Endothelial cell of umbilical vein (primary cell): ENCODE data around the gene SC5D. TPM values are rescaled to one million over a fixed set of nuclear protein-coding genes. Genes with fewer than 3 reads are reported as not detected.

ENCODE experiments used
- BruUV-seq: library from RNA; stranded (reverse); fragments of 400-500 nt; replicated peaks from 2 replicates; lab custom pipeline; 2021; lab: Mats Ljungman, UMichigan
- CTCF ChIA-PET: fragments of 300-600, 350-600 bp; sonication (Branson Sonifier 250); formaldehyde crosslinking; loops from one replicate; lab custom pipeline; 2021; ENCODE audit warnings: antibody characterized with exemption, inconsistent platforms; lab: Charles Lee
- POLR2A ChIA-PET: fragments of 300-600, 350-600 bp; sonication (Branson Sonifier 250); formaldehyde crosslinking; loops from one replicate; lab custom pipeline; 2021; ENCODE audit warnings: antibody characterized with exemption, inconsistent platforms; lab: Charles Lee
- DNase-seq: peaks from one replicate; pipeline ENCODE4 v3.0.0-alpha.2; 2011; ENCODE audit warnings: low read depth, low spot score
- FAIRE-seq: peaks from 2 replicates; lab custom pipeline; 2011; peaks lifted over from hg19 to GRCh38; lab: Jason Lieb, UNC
- H2AFZ ChIP-seq: 2 replicates; pipeline ENCODE4 v1.6.0; 2012; ENCODE audit warnings: low read depth, low read length, control low read depth, inconsistent platforms
- H3K27ac ChIP-seq: 2 replicates; pipeline ENCODE4 v1.5.1; 2011; ENCODE audit warnings: low read depth, mild to moderate bottlenecking, control low read depth, low read length, moderate library complexity; ENCODE audit not compliant: insufficient read depth
- H3K27me3 ChIP-seq, 2 experiments: 2 replicates each; pipeline versions ENCODE4 v1.6.0 to v1.6.1; 2011; ENCODE audit warnings: low read length in 2 of 2, mixed read lengths in 1 of 2; ENCODE audit not compliant: control insufficient read depth in 2 of 2, insufficient read depth in 2 of 2
- H3K36me3 ChIP-seq, 2 experiments: 2 replicates in 1 of 2; 3 replicates in 1 of 2; pipeline ENCODE4 v1.5.1; 2011; ENCODE audit warnings: low read length in 2 of 2, mild to moderate bottlenecking in 1 of 2, moderate library complexity in 1 of 2; ENCODE audit not compliant: control insufficient read depth in 2 of 2, insufficient read depth in 2 of 2; ENCODE audit errors: extremely low read depth in 1 of 2
- H3K4me1 ChIP-seq: 3 replicates; pipeline ENCODE4 v1.5.1; 2011; ENCODE audit warnings: mild to moderate bottlenecking, low read length; ENCODE audit not compliant: control insufficient read depth, insufficient read depth; ENCODE audit errors: extremely low read depth
- H3K4me2 ChIP-seq: 2 replicates; pipeline ENCODE4 v1.6.1; 2011; ENCODE audit warnings: low read length, control low read depth, mixed read lengths; ENCODE audit not compliant: insufficient read depth
- H3K4me3 ChIP-seq, 3 experiments: fragments of 200-600 bp in 1 of 3; sonication (generic), shearing (Covaris generic) in 1 of 3; replicated peaks in 1 of 3; 2 replicates each; pipeline ENCODE4 v1.5.1; 2011 to 2016; ENCODE audit warnings: control low read depth in 3 of 3, low read length in 3 of 3, mild to moderate bottlenecking in 2 of 3, inconsistent platforms in 1 of 3, low read depth in 1 of 3, moderate library complexity in 1 of 3; ENCODE audit not compliant: insufficient read depth in 1 of 3
- H3K79me2 ChIP-seq: 2 replicates; pipeline ENCODE4 v1.6.0; 2012; ENCODE audit warnings: low read length, inconsistent platforms; ENCODE audit not compliant: control insufficient read depth, insufficient read depth
- H3K9ac ChIP-seq: replicated peaks from 2 replicates; pipeline ENCODE3; 2011; ENCODE audit warnings: low read length, control low read depth; ENCODE audit not compliant: insufficient read depth; ENCODE audit errors: extremely low read depth
- H3K9me1 ChIP-seq: replicated peaks from 3 replicates; pipeline ENCODE4 v1.6.0; 2011; ENCODE audit warnings: mild to moderate bottlenecking, low read length; ENCODE audit not compliant: control insufficient read depth, insufficient read depth; ENCODE audit errors: extremely low read depth
- H3K9me3 ChIP-seq: replicated peaks from 2 replicates; pipeline ENCODE4 v1.5.1; 2012; ENCODE audit warnings: low read length, inconsistent platforms; ENCODE audit not compliant: control insufficient read depth, insufficient read depth
- H4K20me1 ChIP-seq: replicated peaks from 2 replicates; pipeline ENCODE3; 2011; ENCODE audit warnings: mild to moderate bottlenecking, low read length; ENCODE audit not compliant: control insufficient read depth, insufficient read depth; ENCODE audit errors: extremely low read depth
- EZH2 ChIP-seq: IDR thresholded peaks from 2 replicates; pipeline ENCODE4 v1.6.1; 2012; ENCODE audit warnings: borderline replicate concordance, low read depth, mild to moderate bottlenecking, moderate library complexity, low read length, inconsistent platforms; ENCODE audit not compliant: severe bottlenecking
- JUN ChIP-seq: IDR thresholded peaks from 2 replicates; pipeline ENCODE4 v1.6.1; 2011; ENCODE audit warnings: borderline replicate concordance, low read depth; ENCODE audit not compliant: insufficient read length, insufficient read depth
- dilution Hi-C: fragments of 300-500 bp; cut with MboI; formaldehyde crosslinking; loops from one replicate; pipeline ENCODE4 v1.15.0; 2019; ENCODE audit warnings: low sequenced_read_pairs; ENCODE audit not compliant: extremely low pct_ligation_motif_present
- intact Hi-C: fragments of 100-400 bp; cut with micrococcal nuclease; formaldehyde crosslinking; loops from one replicate; pipeline ENCODE4 v1.10.0; 2022
- polyA plus RNA-seq, 4 experiments: library from polyadenylated mRNA; depleted of rRNA in 3 of 4; stranded (reverse) in 3 of 4; unstranded in 1 of 4; fragments of >200 nt; gene quantifications; 2 replicates each; pipeline versions ENCODE4 v1.2.1 to v1.2.3, GENCODE V29; 2011 to 2012; ENCODE audit warnings: missing spikeins in 1 of 4
- total RNA-seq: library from RNA; stranded (reverse); gene quantifications from 2 replicates; pipeline ENCODE4 v1.2.3, GENCODE V29; 2021
- TF ChIP-seq, protein P1 (sequence below), 2 donors: IDR thresholded peaks; 1 replicate in 1 of 2; 2 replicates in 1 of 2; pipeline ENCODE4 v1.5.1; 2011; ENCODE audit warnings: low read length in 2 of 2, mild to moderate bottlenecking in 2 of 2, moderate library complexity in 2 of 2, control low read depth in 1 of 2, inconsistent platforms in 1 of 2, low read depth in 1 of 2; ENCODE audit not compliant: insufficient read depth in 1 of 2; ENCODE audit errors: extremely low read depth in 1 of 2

The SC5D gene
- total and polyA plus RNA-seq, 2 donors (not counting 3 experiments of a cell fraction or from before 2014, with no cell fraction given), result 37.1 to 40.0 TPM

DNA sequence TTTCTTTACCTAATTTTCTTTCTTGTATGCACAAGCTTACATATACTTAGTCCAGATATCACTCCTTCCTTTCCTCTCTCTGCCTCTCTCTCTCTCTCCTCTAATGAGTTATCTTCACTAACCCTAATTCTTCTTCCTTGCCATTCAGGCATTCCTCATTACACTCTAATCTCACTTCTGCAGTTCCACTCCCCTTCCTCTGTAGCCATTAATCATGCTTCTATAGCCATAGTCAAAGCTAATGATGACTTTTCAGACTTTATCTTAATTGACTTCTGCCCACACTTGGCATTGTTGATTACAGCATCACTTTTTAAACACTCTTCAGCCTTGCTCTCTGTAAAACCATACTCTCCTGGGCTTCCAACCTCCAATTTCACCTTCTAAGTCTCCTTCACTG is 35.3 kb upstream of the SC5D start:
- no peaks in the 10 kb centered on the region for H3K9me1 ChIP-seq
- H3K36me3 ChIP-seq, result no peaks in the 10 kb centered on the region
- DNase-seq (no peak), FAIRE-seq (no peak)
- H3K9me3 ChIP-seq, result no peaks in the 10 kb centered on the region
- H2AFZ ChIP-seq, result no peak overlapping the region
- POLR2A ChIA-PET, result no interaction called here
- no peak for TF ChIP-seq EZH2
- TF ChIP-seq, protein P1, sequence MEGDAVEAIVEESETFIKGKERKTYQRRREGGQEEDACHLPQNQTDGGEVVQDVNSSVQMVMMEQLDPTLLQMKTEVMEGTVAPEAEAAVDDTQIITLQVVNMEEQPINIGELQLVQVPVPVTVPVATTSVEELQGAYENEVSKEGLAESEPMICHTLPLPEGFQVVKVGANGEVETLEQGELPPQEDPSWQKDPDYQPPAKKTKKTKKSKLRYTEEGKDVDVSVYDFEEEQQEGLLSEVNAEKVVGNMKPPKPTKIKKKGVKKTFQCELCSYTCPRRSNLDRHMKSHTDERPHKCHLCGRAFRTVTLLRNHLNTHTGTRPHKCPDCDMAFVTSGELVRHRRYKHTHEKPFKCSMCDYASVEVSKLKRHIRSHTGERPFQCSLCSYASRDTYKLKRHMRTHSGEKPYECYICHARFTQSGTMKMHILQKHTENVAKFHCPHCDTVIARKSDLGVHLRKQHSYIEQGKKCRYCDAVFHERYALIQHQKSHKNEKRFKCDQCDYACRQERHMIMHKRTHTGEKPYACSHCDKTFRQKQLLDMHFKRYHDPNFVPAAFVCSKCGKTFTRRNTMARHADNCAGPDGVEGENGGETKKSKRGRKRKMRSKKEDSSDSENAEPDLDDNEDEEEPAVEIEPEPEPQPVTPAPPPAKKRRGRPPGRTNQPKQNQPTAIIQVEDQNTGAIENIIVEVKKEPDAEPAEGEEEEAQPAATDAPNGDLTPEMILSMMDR (IDR thresholded peaks at IDR 0.05; ENCODE audit: extremely low read depth in 1 of 2, insufficient read depth in 1 of 2, low read depth in 1 of 2, low read length in 2 of 2), result no peak
- intact Hi-C loops, result no loop called here
- H3K27me3 ChIP-seq, result peaks cover 0 to 2% of the 10 kb centered on the region in 2 experiments
- CTCF ChIA-PET, result interaction anchor here (0.9 to 1.2 kb wide), 2 partner anchors 10 to 334 kb away, joined by 3 to 4 read pairs; no protein-coding TSS in a partner anchor
- no peak overlapping the region for H3K4me2 ChIP-seq
- H3K4me1 ChIP-seq, result no peaks in the 10 kb centered on the region
- dilution Hi-C loops, result no loop called here
- no TSS peak for BruUV-seq
- H4K20me1 ChIP-seq, result no peaks in the 10 kb centered on the region
- H3K9ac ChIP-seq, result no peak overlapping the region
- H3K27ac ChIP-seq, result no peak overlapping the region
- no peak overlapping the region for H3K4me3 ChIP-seq
- no peaks in the 10 kb centered on the region for H3K79me2 ChIP-seq

- no peak for TF ChIP-seq JUN
- TF ChIP-seq, protein P1 (IDR thresholded peaks at IDR 0.05; ENCODE audit: extremely low read depth in 1 of 2, insufficient read depth in 1 of 2, low read depth in 1 of 2, low read length in 2 of 2), result no peak
- no peaks in the 10 kb centered on the region for H3K4me1 ChIP-seq
- no peaks in the 10 kb centered on the region for H3K36me3 ChIP-seq
- no peaks in the 10 kb centered on the region for H4K20me1 ChIP-seq
- H3K4me2 ChIP-seq, result no peak overlapping the region
- H3K27ac ChIP-seq, result no peak overlapping the region
- no peak for FAIRE-seq
- no peaks in the 10 kb centered on the region for H3K9me3 ChIP-seq
- H3K4me3 ChIP-seq, result no peak overlapping the region
- peaks cover 0 to 2% of the 10 kb centered on the region in 2 experiments for H3K27me3 ChIP-seq
- BruUV-seq, result no TSS peak
- H2AFZ ChIP-seq, result no peak overlapping the region
- POLR2A ChIA-PET, result no interaction called here
- dilution Hi-C loops (no loop called here), intact Hi-C loops (no loop called here)
- no peak for DNase-seq
- CTCF ChIA-PET, result interaction anchor here (0.9 to 1.2 kb wide), 2 partner anchors 11 to 333 kb away, joined by 3 to 4 read pairs; no protein-coding TSS in a partner anchor
- H3K9ac ChIP-seq, result no peak overlapping the region
- no peaks in the 10 kb centered on the region for H3K79me2 ChIP-seq
- no peaks in the 10 kb centered on the region for H3K9me1 ChIP-seq
Measured at GRCh38 chr11:121257976-121258375, 34.6 kb upstream of the SC5D start.
